Bronchial epithelial cell (primary cell): ENCODE data around the gene CAMTA1. TPM values are rescaled to one million over a fixed set of nuclear protein-coding genes. Genes with fewer than 3 reads are reported as not detected.

ENCODE experiments used
- DNase-seq: peaks from one replicate; pipeline ENCODE4 v3.0.0-alpha.2; 2010; ENCODE audit warnings: low read depth
- FAIRE-seq: peaks from 2 replicates; lab custom pipeline; 2011; peaks lifted over from hg19 to GRCh38; lab: Jason Lieb, UNC
- H3K27me3 ChIP-seq: 2 replicates; pipeline ENCODE4 v1.5.1; 2011; ENCODE audit warnings: low read length; ENCODE audit not compliant: control insufficient read depth, insufficient read depth
- H3K36me3 ChIP-seq: 2 replicates; pipeline ENCODE4 v1.5.1; 2011; ENCODE audit warnings: low read length; ENCODE audit not compliant: control insufficient read depth, insufficient read depth
- H3K4me3 ChIP-seq: 2 replicates; pipeline ENCODE4 v1.5.1; 2011; ENCODE audit warnings: mild to moderate bottlenecking, low read depth, low read length, control low read depth
- CTCF ChIP-seq: IDR thresholded peaks from 2 replicates; pipeline ENCODE4 v1.5.1; 2011; ENCODE audit warnings: mild to moderate bottlenecking, moderate library complexity, low read length, control low read depth, inconsistent platforms; ENCODE audit not compliant: insufficient read depth, severe bottlenecking
- total RNA-seq: library from RNA; depleted of rRNA; stranded (reverse); fragments of >200 nt; gene quantifications from 2 replicates; pipeline ENCODE4 v1.2.1, GENCODE V29; 2014

CAMTA1 gene
- total RNA-seq, 1 donor from 2014 or later, result 68.2 TPM

- H3K27me3 ChIP-seq, result no peaks in the 10 kb centered on the region
- DNase-seq (peak; percentile 100), FAIRE-seq (peak; percentile 98)
- H3K36me3 ChIP-seq, result no peaks in the 10 kb centered on the region
- no peak for TF ChIP-seq CTCF
- H3K4me3 ChIP-seq, result no peak overlapping the region
Measured at GRCh38 chr1:7401814-7402547, 616.7 kb downstream of the CAMTA1 start.

GRCh38 chr1:7402548-7402850, 617.2 kb downstream of the CAMTA1 start:
- no peak overlapping the region for H3K4me3 ChIP-seq
- H3K36me3 ChIP-seq, result no peaks in the 10 kb centered on the region
- no peak for TF ChIP-seq CTCF
- no peaks in the 10 kb centered on the region for H3K27me3 ChIP-seq
- DNase-seq (no peak), FAIRE-seq (no peak)

- no peak for TF ChIP-seq CTCF
- no peaks in the 10 kb centered on the region for H3K27me3 ChIP-seq
- H3K4me3 ChIP-seq, result no peak overlapping the region
- no peaks in the 10 kb centered on the region for H3K36me3 ChIP-seq
- no peak for DNase-seq
- peak; percentile 62 for FAIRE-seq
Measured at GRCh38 chr1:7403265-7404045, 618.2 kb downstream of the CAMTA1 start.

- no peaks in the 10 kb centered on the region for H3K36me3 ChIP-seq
- FAIRE-seq, result no peak
- no peak for DNase-seq
- H3K27me3 ChIP-seq, result no peaks in the 10 kb centered on the region
- no peak overlapping the region for H3K4me3 ChIP-seq
- no peak for TF ChIP-seq CTCF
Measured at GRCh38 chr1:7404046-7404742, 618.9 kb downstream of the CAMTA1 start.

GRCh38 chr1:7405844-7406500, 620.7 kb downstream of the CAMTA1 start:
- no peak overlapping the region for H3K4me3 ChIP-seq
- FAIRE-seq (no peak), DNase-seq (no peak)
- no peaks in the 10 kb centered on the region for H3K27me3 ChIP-seq
- no peak for TF ChIP-seq CTCF
- no peaks in the 10 kb centered on the region for H3K36me3 ChIP-seq
